Uterus (tissue), 4 donors: ENCODE results near the gene GRK2. TPM values are rescaled to one million over a fixed set of nuclear protein-coding genes. Genes with fewer than 3 reads are reported as not detected.

Source experiments
- DNase-seq, 2 donors: peaks; one replicate each; pipeline ENCODE4 v3.0.0-alpha.2; 2019 to 2020
- H3K27ac ChIP-seq, 2 donors: fragments of 200-600 bp; sonication (generic); 1 replicate in 1 of 2; 2 replicates in 1 of 2; pipeline ENCODE4 v1.5.1; 2016 to 2018
- H3K27me3 ChIP-seq, 2 donors: fragments of 200-600 bp; sonication (generic); one replicate each; pipeline ENCODE4 v1.5.1; 2018 to 2019; ENCODE audit warnings: control low read depth in 1 of 2
- H3K36me3 ChIP-seq, 2 donors: fragments of 200-600 bp; sonication (generic); one replicate each; pipeline ENCODE4 v1.5.1; 2019; ENCODE audit warnings: control low read depth in 1 of 2
- H3K4me1 ChIP-seq, 2 donors: fragments of 200-600 bp; sonication (generic); one replicate each; pipeline ENCODE4 v1.5.1; 2018 to 2019; ENCODE audit warnings: control low read depth in 1 of 2
- H3K4me3 ChIP-seq, 2 donors: fragments of 200-600 bp; sonication (generic); 1 replicate in 1 of 2; 2 replicates in 1 of 2; pipeline ENCODE4 v1.5.1; 2018 to 2019; ENCODE audit warnings: mild to moderate bottlenecking in 1 of 2
- H3K9me3 ChIP-seq, 2 donors: fragments of 200-600 bp; sonication (generic); one replicate each; pipeline ENCODE4 v1.5.1; 2019; ENCODE audit warnings: control low read depth in 1 of 2
- CTCF ChIP-seq, 4 experiments: fragments of 200-600 bp in 2 of 4; fragments of 450-650 bp in 2 of 4; sonication (generic) in 2 of 4; IDR thresholded peaks; one replicate each; pipeline ENCODE4 v1.5.1; 2016 to 2019; ENCODE audit warnings: antibody characterized with exemption in 4 of 4, mild to moderate bottlenecking in 2 of 4, moderate library complexity in 1 of 4
- POLR2A ChIP-seq, 2 donors: fragments of 450-650 bp; IDR thresholded peaks; one replicate each; pipeline ENCODE4 v1.6.1; 2016; ENCODE audit warnings: antibody characterized with exemption in 2 of 2, mild to moderate bottlenecking in 1 of 2, moderate library complexity in 1 of 2
- intact Hi-C: fragments of 100-400 bp; cut with DNase I; formaldehyde crosslinking; loops from one replicate; pipeline ENCODE4 v1.15.1; 2023; ENCODE audit warnings: low total_unique reads
- total RNA-seq, 4 donors: library from RNA; depleted of rRNA in 3 of 4; stranded (reverse); fragments of >200 nt in 3 of 4; gene quantifications; one replicate each; pipeline versions ENCODE4 v1.1.0 to v1.2.4, GENCODE V29; 2014 to 2023
- donor health status: DM: yes; HTN: yes; CAD: no.

The GRK2 gene
- total RNA-seq, 4 donors from 2014 or later, result 25.0 to 93.8 (median 64.2) TPM

GRCh38 chr11:67272327-67273259 is 6.3 kb downstream of the GRK2 start:
- Histone ChIP-seq H3K4me1 (peaks cover 19 to 50% of the 10 kb centered on the region in 2 donors), H3K4me3 (no peak overlapping the region), H3K27me3 (no peaks in the 10 kb centered on the region), H3K36me3 (no peaks in the 10 kb centered on the region), H3K9me3 (no peaks in the 10 kb centered on the region), H3K27ac (peak overlapping the region; percentile 28 to 88)
- intact Hi-C loops, result no loop called here
- DNase-seq, result peak; percentile 16 to 25
- no peak for TF ChIP-seq CTCF (IDR thresholded peaks at IDR 0.05)

- Histone ChIP-seq H3K9me3 (no peaks in the 10 kb centered on the region), H3K27me3 (no peaks in the 10 kb centered on the region), H3K27ac (peak overlapping the region; percentile 28 to 88), H3K4me1 (peaks cover 11 to 47% of the 10 kb centered on the region in 2 donors), H3K4me3 (no peak overlapping the region), H3K36me3 (no peaks in the 10 kb centered on the region)
- DNase-seq, result peak; percentile 14 to 16
- TF ChIP-seq CTCF (IDR thresholded peaks at IDR 0.05), result no peak
- no peak for TF ChIP-seq POLR2A (IDR thresholded peaks at IDR 0.05)
- intact Hi-C loops, result no loop called here
Measured at GRCh38 chr11:67273260-67273990, 7.2 kb downstream of the GRK2 start.

- TF ChIP-seq POLR2A (IDR thresholded peaks at IDR 0.05) (no peak), CTCF (IDR thresholded peaks at IDR 0.05) (no peak)
- no peaks in the 10 kb centered on the region for H3K9me3 ChIP-seq
- no peaks in the 10 kb centered on the region for H3K27me3 ChIP-seq
- no peak overlapping the region for H3K4me3 ChIP-seq
- DNase-seq, result peak; percentile 41 to 52
- no peaks in the 10 kb centered on the region for H3K36me3 ChIP-seq
- peak overlapping the region; percentile 85 to 88 for H3K27ac ChIP-seq
- intact Hi-C loops, result no loop called here
- peaks cover 4 to 35% of the 10 kb centered on the region in 2 donors for H3K4me1 ChIP-seq
Measured at GRCh38 chr11:67274768-67275605, 8.7 kb downstream of the GRK2 start.

- DNase-seq, result peak in 1 of 2 donors; percentile 15
- Histone ChIP-seq H3K9me3 (no peaks in the 10 kb centered on the region), H3K4me1 (peaks cover 4 to 35% of the 10 kb centered on the region in 2 donors), H3K4me3 (no peak overlapping the region), H3K36me3 (no peaks in the 10 kb centered on the region), H3K27me3 (no peaks in the 10 kb centered on the region), H3K27ac (peak overlapping the region; percentile 85 to 88)
- intact Hi-C loops, result no loop called here
- TF ChIP-seq POLR2A (IDR thresholded peaks at IDR 0.05) (no peak), CTCF (IDR thresholded peaks at IDR 0.05) (no peak)
Measured at GRCh38 chr11:67275606-67276409, 9.5 kb downstream of the GRK2 start.
